K562 treated with DMSO at 1 percent for 4 hours (cell line): ENCODE data around the gene CEP44. TPM values are rescaled to one million over a fixed set of nuclear protein-coding genes. Genes with fewer than 3 reads are reported as not detected.

Experiments
- total RNA-seq: library from RNA; unstranded; fragments of 300-600 nt; gene quantifications from 2 replicates; pipeline ENCODE4 v1.2.3, GENCODE V29; 2022; ENCODE audit not compliant: insufficient read depth

CEP44 gene
- total RNA-seq, result 10.4 and 11.5 TPM in 2 replicates

DNA sequence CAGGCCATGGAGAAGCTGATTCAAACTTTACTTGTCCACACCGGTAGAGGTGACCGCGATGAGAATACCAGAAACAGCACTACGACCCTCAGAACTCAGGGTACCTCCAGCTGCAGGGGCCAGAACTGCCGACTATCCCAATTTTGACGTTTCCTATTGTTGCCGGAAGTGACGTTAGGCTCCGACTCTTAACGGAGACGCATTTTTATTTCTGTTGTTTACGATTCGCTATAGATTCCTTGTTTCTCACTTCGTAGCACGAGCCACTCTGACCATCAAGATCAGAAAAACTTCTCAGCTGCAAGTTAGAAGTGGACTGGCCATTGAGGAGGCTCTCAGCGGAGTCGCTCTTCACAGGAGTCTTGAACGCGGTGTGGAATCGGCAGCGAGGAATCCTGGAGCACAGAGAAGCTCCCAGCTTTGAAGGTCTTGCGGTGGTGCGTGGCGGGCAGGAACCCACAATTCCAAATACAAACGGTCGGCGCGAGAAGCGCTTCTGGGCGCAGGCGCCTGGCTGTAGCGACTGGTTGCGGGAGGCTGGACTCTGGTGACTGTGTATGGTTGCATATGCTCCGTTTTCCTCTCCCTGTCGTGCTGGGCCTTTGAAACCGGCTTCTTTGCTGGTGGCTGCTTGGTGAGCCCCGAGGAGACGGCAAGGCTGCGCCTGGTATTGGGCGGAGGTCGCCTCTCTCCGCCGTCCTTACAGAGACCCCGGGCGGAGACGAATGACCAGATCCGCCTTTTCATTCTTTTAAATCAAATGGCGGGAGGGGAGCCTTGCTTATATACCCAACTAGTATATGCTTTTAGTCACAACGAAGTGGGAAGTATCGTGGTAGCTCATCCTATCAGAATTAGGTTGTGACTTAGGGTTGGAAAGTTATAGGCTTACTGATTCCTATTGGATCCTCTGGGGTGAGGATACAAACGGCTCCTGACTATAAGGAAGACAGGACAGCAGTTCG is at the start of gene CEP44, which contains the start of gene FBXO8:
CEP44 (plus strand) TSS at position 405 of the 965 bp plus-strand sequence. CDS start 15,211 bp downstream, outside the sequence.
FBXO8 (minus strand) TSS at position 161 of the 965 bp plus-strand sequence. CDS start 20,575 bp downstream, outside the sequence.

Other genes with a start within 250 kb of the CEP44 start
- 10.4 and 12.0 TPM in 2 replicates for gene FBXO8, start 244 bp upstream of the CEP44 start, total RNA-seq
- 3.4 and 4.5 TPM in 2 replicates for gene HPGD, start 238.6 kb downstream of the CEP44 start, total RNA-seq